ENCODE results near the gene NUPR1. TPM values are rescaled to one million over a fixed set of nuclear protein-coding genes. Genes with fewer than 3 reads are reported as not detected.

The NUPR1 gene
- total RNA-seq, 2 experiments from 2014 or later, result not detected

Other genes starting within 250 kb of the NUPR1 start
- 10 to 100 TPM; 16.5 to 17.1 TPM for gene SBK1, start 246.4 kb downstream of the NUPR1 start, total RNA-seq
- 1 to 10 TPM in 1 of 2 experiments, not detected in 1; 2.0 TPM for gene NPIPB6, start 175.5 kb downstream of the NUPR1 start, total RNA-seq
- gene EIF3CL, start 135.1 kb downstream of the NUPR1 start, total RNA-seq, result 10 to 100 TPM; 28.1 to 29.4 TPM
- gene NPIPB7, start 66.6 kb downstream of the NUPR1 start, total RNA-seq, result not detected
- gene CLN3, start 46.9 kb downstream of the NUPR1 start, total RNA-seq, result 10 to 100 TPM; 37.0 to 43.2 TPM
- gene APOBR, start 44.3 kb downstream of the NUPR1 start, total RNA-seq, result 1 to 10 TPM; 6.3 TPM
- not detected for gene IL27, start 32.1 kb downstream of the NUPR1 start, total RNA-seq
- 10 to 100 TPM; 41.1 to 44.5 TPM for gene SGF29, start 14.9 kb upstream of the NUPR1 start, total RNA-seq
- under 1 TPM; 0.43 to 0.53 TPM for gene SULT1A2, start 58.1 kb upstream of the NUPR1 start, total RNA-seq
- gene SULT1A1, start 71.1 kb upstream of the NUPR1 start, total RNA-seq, result 1 to 10 TPM; 9.9 to 10.0 TPM
- 1 to 10 TPM in 1 of 2 experiments, under 1 TPM in 1; 0.69 to 1.7 TPM for gene NPIPB8, start 99.1 kb upstream of the NUPR1 start, total RNA-seq
- 100 to 1,000 TPM; 186 to 197 TPM for gene EIF3C, start 172.5 kb upstream of the NUPR1 start, total RNA-seq
- 1 to 10 TPM; 3.3 to 4.2 TPM for gene NPIPB9, start 212.8 kb upstream of the NUPR1 start, total RNA-seq

All from CD8-positive, alpha-beta T cell (primary cell).